Small intestine (tissue), 7 donors: ENCODE measurements around the gene TMEM125. TPM values are rescaled to one million over a fixed set of nuclear protein-coding genes. Genes with fewer than 3 reads are reported as not detected.

ENCODE experiments used
- DNase-seq, 2 donors: peaks; one replicate each; pipeline versions ENCODE4 v3.0.0 to v3.0.0-alpha.2; 2013
- FAIRE-seq: peaks from 2 replicates; lab custom pipeline; 2012; peaks lifted over from hg19 to GRCh38; lab: Jason Lieb, UNC
- H3K27ac ChIP-seq, 3 donors: one replicate each; pipeline ENCODE4 v1.5.1; 2013; ENCODE audit warnings: low read length in 2 of 3, mild to moderate bottlenecking in 2 of 3, control low read depth in 1 of 3, inconsistent platforms in 1 of 3, low read depth in 1 of 3, moderate library complexity in 1 of 3
- H3K27me3 ChIP-seq, 3 donors: one replicate each; pipeline ENCODE4 v1.6.1; 2013; ENCODE audit warnings: low read length in 3 of 3, inconsistent platforms in 1 of 3; ENCODE audit not compliant: control insufficient read depth in 3 of 3, insufficient read depth in 3 of 3
- H3K36me3 ChIP-seq, 3 donors: one replicate each; pipeline ENCODE4 v1.6.1; 2013; ENCODE audit warnings: low read length in 3 of 3, inconsistent platforms in 1 of 3, low read depth in 1 of 3, mild to moderate bottlenecking in 1 of 3, moderate library complexity in 1 of 3; ENCODE audit not compliant: control insufficient read depth in 3 of 3, insufficient read depth in 2 of 3
- H3K4me1 ChIP-seq, 3 donors: one replicate each; pipeline ENCODE4 v1.6.1; 2013; ENCODE audit warnings: low read length in 2 of 3, inconsistent platforms in 1 of 3, low read depth in 1 of 3, mild to moderate bottlenecking in 1 of 3, moderate library complexity in 1 of 3; ENCODE audit not compliant: control insufficient read depth in 3 of 3, insufficient read depth in 2 of 3
- H3K4me3 ChIP-seq, 3 donors: one replicate each; pipeline ENCODE4 v1.5.1; 2013; ENCODE audit warnings: low read length in 3 of 3, control low read depth in 1 of 3, inconsistent platforms in 1 of 3, low read depth in 1 of 3, mild to moderate bottlenecking in 1 of 3, moderate library complexity in 1 of 3
- H3K9me3 ChIP-seq, 2 donors: one replicate each; pipeline ENCODE4 v1.6.1; 2013; ENCODE audit warnings: low read depth in 1 of 2, low read length in 1 of 2; ENCODE audit not compliant: control insufficient read depth in 2 of 2, insufficient read depth in 1 of 2
- WGBS, 3 donors: extraction: QIAGEN DNeasy Blood & Tissue Kit; methylation state at CpG; one replicate each; pipeline ENCODE4 v1.1.7; 2013; 5-methylcytosine and 5-hydroxymethylcytosine counted together
- polyA plus RNA-seq, 4 donors: library from polyadenylated mRNA; stranded (reverse) in 3 of 4; unstranded in 1 of 4; fragments of 200-250 nt in 3 of 4; fragments of 120-200 nt in 1 of 4; gene quantifications; one replicate each; pipeline versions ENCODE4 v1.2.1 to v1.2.3, GENCODE V29; 2013
- donor health status: healthy with polysubstance abuse.
- donor health status: control.
- donor health status: control.
- donor health status: Bipolar disorder and iron deficiency.
- donor health status: healthy.

Gene TMEM125
- polyA plus RNA-seq, 4 donors = 38.3 to 94.3 (median 68.5) TPM

DNA sequence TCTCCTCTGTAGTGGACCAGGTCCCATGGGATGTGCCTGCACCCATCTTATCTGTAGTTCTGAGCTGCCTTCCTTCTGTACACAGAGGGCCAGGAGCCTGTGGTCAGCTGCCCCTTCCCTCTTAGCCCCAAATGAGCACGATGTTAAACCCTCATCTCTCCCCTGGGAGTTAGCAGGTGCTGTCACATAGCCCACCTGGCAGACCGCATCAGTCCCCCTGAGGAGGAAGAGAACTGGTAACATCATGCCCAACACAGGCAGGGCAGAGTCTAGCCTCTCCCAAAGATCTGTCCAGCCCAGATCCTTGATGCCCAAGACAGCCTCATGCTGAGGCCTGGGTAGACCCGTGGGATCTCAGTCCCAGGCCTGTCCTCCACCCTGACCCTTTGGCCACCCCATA lies 35.7 kb downstream of the TMEM125 start:
- Histone ChIP-seq H3K27ac (no peak overlapping the region), H3K4me1 (peaks cover 0 to 22% (median 7%) of the 10 kb centered on the region in 3 donors), H3K27me3 (no peaks in the 10 kb centered on the region), H3K36me3 (peaks cover 0 to 3% (median 0%) of the 10 kb centered on the region in 3 donors), H3K4me3 (no peak overlapping the region), H3K9me3 (no peaks in the 10 kb centered on the region)
- 55 to 78% (median 64%) methylated on average over 3 of the region's 3 CpGs for WGBS, 3 donors
- FAIRE-seq = no peak
- no peak for DNase-seq

DNA sequence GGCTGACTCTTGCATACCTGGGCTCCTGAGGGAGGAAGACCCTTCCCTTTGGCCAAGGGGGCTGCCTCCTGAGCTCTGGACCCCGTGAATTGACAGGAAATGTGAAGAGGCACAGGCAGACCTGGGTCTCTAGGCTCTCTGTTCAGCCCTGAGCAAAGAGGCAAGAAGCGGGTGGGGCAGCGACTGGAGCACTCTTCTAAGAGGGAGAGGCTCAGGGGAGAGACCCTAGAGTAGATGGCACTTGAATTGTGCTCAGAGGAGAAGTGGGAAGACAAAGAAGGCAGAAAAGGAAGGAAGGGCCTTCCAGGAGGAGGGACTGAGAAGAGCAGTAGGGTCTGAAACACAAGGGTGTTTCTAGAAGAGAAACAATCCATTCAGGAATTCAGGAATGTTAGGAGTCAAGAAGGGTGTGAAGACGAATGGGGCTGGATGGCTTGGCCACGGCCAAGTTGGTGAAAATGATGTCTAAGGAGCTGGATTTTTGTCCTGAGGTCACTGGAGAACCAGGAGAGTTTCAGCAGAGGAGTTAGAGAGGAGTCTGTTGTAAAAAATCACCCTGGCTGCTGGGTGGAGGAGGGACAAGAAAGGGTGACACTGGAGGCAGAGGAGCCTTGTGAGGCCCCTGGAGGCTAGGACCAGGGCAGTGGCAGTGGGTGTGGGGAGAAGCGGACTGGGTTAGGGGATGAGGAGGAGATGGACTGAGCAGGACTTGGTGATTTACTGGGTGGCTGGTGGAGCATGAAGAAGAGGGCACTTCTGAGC lies 36.3 kb downstream of the TMEM125 start:
- no peak overlapping the region for H3K27ac ChIP-seq
- H3K4me1 ChIP-seq = peaks cover 0 to 22% (median 7%) of the 10 kb centered on the region in 3 donors
- WGBS, 3 donors = 77 to 81% (median 80%) methylated on average over 6 of the region's 6 CpGs
- H3K4me3 ChIP-seq = no peak overlapping the region
- no peak for DNase-seq
- no peaks in the 10 kb centered on the region for H3K27me3 ChIP-seq
- H3K36me3 ChIP-seq = peaks cover 0 to 3% (median 0%) of the 10 kb centered on the region in 3 donors
- H3K9me3 ChIP-seq = no peaks in the 10 kb centered on the region
- no peak for FAIRE-seq

- WGBS, 3 donors = 74 to 84% (median 76%) methylated on average over 16 to 17 of the region's 17 CpGs
- no peak for FAIRE-seq
- peaks cover 0 to 22% (median 7%) of the 10 kb centered on the region in 3 donors for H3K4me1 ChIP-seq
- no peaks in the 10 kb centered on the region for H3K27me3 ChIP-seq
- no peak for DNase-seq
- H3K27ac ChIP-seq = no peak overlapping the region
- H3K36me3 ChIP-seq = peaks cover 0 to 5% (median 0%) of the 10 kb centered on the region in 3 donors
- H3K9me3 ChIP-seq = no peaks in the 10 kb centered on the region
- H3K4me3 ChIP-seq = no peak overlapping the region
These were observed 37.1 kb downstream of the TMEM125 start for GRCh38 chr1:43306688-43307457.

- Histone ChIP-seq H3K36me3 (peaks cover 0 to 5% (median 0%) of the 10 kb centered on the region in 3 donors), H3K4me3 (no peak overlapping the region), H3K4me1 (peaks cover 0 to 16% (median 7%) of the 10 kb centered on the region in 3 donors), H3K27ac (no peak overlapping the region), H3K9me3 (no peaks in the 10 kb centered on the region), H3K27me3 (no peaks in the 10 kb centered on the region)
- DNase-seq (no peak), FAIRE-seq (no peak)
- 90 to 93% (median 92%) methylated on average over 9 of the region's 9 CpGs for WGBS, 3 donors
These were observed 37.8 kb downstream of the TMEM125 start for GRCh38 chr1:43307458-43308158.

DNA sequence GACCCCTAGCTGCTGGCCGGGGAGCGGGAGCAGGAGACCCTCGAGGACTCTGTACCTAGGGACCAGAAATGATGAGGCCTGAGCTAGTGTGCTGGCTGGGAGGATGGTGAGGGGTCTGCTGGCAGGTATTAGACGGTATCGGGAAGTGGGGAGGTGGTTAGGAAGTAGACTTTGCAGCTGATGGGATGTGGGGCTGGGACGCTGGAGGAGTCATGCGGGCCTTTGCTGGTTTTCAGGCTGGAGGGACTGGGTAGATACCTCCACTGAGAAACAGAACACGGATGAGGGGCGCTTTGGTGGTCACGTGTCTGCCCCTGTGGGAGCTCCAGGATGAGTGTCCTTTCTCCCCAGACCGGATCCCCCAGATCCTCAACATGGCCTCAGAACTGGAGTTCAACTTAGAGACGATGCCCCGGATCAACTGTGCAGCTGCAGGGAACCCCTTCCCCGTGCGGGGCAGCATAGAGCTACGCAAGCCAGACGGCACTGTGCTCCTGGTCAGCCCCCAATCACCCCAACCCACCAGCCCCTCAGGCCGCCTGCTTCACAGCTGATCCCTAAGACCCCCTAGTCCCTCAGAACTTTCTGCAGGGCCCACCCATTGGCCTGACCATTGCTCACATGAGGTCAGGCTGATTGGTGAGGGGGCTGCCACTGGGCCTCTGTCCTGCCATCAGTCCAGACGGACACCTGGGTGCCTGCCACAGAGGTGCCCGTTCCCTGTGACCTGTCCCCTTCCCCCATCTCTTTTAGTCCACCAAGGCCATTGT lies 39.0 kb downstream of the TMEM125 start:
- no peak overlapping the region for H3K4me3 ChIP-seq
- H3K4me1 ChIP-seq = peaks cover 0 to 6% (median 3%) of the 10 kb centered on the region in 3 donors
- 91 to 95% (median 94%) methylated on average over 18 to 20 of the region's 20 CpGs for WGBS, 3 donors
- DNase-seq (no peak), FAIRE-seq (no peak)
- H3K9me3 ChIP-seq = no peaks in the 10 kb centered on the region
- no peaks in the 10 kb centered on the region for H3K27me3 ChIP-seq
- no peak overlapping the region for H3K27ac ChIP-seq
- peaks cover 0 to 5% (median 0%) of the 10 kb centered on the region in 3 donors for H3K36me3 ChIP-seq

DNA sequence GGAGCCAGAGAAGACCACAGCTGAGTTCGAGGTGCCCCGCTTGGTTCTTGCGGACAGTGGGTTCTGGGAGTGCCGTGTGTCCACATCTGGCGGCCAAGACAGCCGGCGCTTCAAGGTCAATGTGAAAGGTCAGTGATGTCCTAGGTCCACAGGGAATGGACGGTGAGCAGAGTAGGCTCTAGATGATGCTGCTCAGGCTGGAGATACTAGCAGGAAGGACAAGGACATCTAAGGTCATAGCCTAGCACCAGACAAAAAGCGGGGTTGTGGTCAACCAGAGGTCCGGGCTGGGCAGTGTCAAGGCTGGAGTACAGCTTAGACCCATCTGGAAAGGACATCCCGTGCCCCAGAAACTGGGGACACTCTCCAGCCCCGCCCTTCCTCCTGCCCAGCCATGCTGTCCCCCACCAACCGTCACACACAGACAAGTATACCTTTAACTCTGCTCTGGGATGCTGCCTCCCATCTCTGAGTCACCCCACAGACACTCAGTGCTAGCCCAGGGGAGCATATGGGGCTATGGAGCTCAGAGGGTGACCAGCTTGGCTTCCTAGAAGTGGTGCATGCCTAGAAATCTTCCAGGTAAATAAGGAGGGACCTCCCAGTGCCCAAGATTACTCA lies 39.7 kb downstream of the TMEM125 start:
- H3K4me1 ChIP-seq = peaks cover 0 to 4% (median 0%) of the 10 kb centered on the region in 3 donors
- no peak overlapping the region for H3K27ac ChIP-seq
- no peak for DNase-seq
- peaks cover 0 to 2% (median 0%) of the 10 kb centered on the region in 3 donors for H3K36me3 ChIP-seq
- H3K27me3 ChIP-seq = no peaks in the 10 kb centered on the region
- no peak for FAIRE-seq
- 88 to 89% (median 88%) methylated on average over 12 to 13 of the region's 13 CpGs for WGBS, 3 donors
- H3K4me3 ChIP-seq = no peak overlapping the region
- no peaks in the 10 kb centered on the region for H3K9me3 ChIP-seq

- H3K9me3 ChIP-seq = no peaks in the 10 kb centered on the region
- no peak overlapping the region for H3K27ac ChIP-seq
- H3K36me3 ChIP-seq = peaks cover 0 to 2% (median 0%) of the 10 kb centered on the region in 3 donors
- no peaks in the 10 kb centered on the region for H3K4me1 ChIP-seq
- no peak overlapping the region for H3K4me3 ChIP-seq
- no peak for FAIRE-seq
- H3K27me3 ChIP-seq = no peaks in the 10 kb centered on the region
- 91 to 93% (median 93%) methylated on average over 9 of the region's 9 CpGs for WGBS, 3 donors
- no peak for DNase-seq
These were observed 41.7 kb downstream of the TMEM125 start for GRCh38 chr1:43311521-43311920.
